ENCODE measurements around the gene ZNF775.

ZNF775 gene

GRCh38 chr7:150444674-150445365 lies 65.7 kb downstream of the ZNF775 start:
- DNase-seq = no peak

- DNase-seq = no peak
Observed at GRCh38 chr7:150446288-150446938, 67.3 kb downstream of the ZNF775 start.
